Measurements from ENCODE around the gene CDC20B. TPM values are rescaled to one million over a fixed set of nuclear protein-coding genes. Genes with fewer than 3 reads are reported as not detected.
A peak's percentile ranks its signal among the peaks of the same experiment; 100 is the strongest.

The CDC20B gene
- total RNA-seq, 1 experiment from 2014 or later = not detected

DNA sequence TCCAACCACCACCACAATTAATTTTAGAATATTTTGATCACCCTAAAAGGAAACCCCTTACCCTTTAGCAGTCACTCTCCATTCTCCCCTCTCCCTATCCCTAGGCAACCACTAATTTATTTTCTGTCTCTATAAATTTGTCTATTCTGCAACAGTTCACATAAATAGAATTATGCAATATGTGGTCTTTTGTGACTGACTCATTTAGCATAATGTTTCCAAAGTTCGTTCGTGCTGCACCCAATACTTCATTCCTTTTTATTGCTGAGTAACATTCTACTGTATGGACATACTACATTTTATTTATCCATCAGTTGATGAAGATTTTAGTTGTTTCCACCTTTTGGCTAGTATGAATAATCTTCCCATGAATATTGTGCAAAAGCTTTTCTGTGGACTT lies 18.2 kb upstream of the CDC20B start:
- peak; percentile 35 for DNase-seq
- Histone ChIP-seq H3K4me2 (ENCODE audit: low read depth, low read length, poor library complexity, severe bottlenecking) (no peak overlapping the region), H3K27me3 (ENCODE audit: low read length) (no peaks in the 10 kb centered on the region), H2AFZ (ENCODE audit: low read length) (no peak overlapping the region), H4K20me1 (ENCODE audit: insufficient read depth, low read depth, low read length) (no peaks in the 10 kb centered on the region), H3K4me3 (ENCODE audit: low read length) (no peak overlapping the region), H3K27ac (ENCODE audit: low read length) (no peak overlapping the region), H3K4me1 (ENCODE audit: low read length) (no peaks in the 10 kb centered on the region), H3K9ac (ENCODE audit: low read length) (no peak overlapping the region), H3K36me3 (ENCODE audit: insufficient read depth, low read length) (no peaks in the 10 kb centered on the region), H3K9me3 (ENCODE audit: low read length) (no peaks in the 10 kb centered on the region), H3K9me2 (replicated peaks; ENCODE audit: insufficient read depth, low read length) (no peaks in the 10 kb centered on the region), H3K79me2 (ENCODE audit: low read length) (no peaks in the 10 kb centered on the region)

DNA sequence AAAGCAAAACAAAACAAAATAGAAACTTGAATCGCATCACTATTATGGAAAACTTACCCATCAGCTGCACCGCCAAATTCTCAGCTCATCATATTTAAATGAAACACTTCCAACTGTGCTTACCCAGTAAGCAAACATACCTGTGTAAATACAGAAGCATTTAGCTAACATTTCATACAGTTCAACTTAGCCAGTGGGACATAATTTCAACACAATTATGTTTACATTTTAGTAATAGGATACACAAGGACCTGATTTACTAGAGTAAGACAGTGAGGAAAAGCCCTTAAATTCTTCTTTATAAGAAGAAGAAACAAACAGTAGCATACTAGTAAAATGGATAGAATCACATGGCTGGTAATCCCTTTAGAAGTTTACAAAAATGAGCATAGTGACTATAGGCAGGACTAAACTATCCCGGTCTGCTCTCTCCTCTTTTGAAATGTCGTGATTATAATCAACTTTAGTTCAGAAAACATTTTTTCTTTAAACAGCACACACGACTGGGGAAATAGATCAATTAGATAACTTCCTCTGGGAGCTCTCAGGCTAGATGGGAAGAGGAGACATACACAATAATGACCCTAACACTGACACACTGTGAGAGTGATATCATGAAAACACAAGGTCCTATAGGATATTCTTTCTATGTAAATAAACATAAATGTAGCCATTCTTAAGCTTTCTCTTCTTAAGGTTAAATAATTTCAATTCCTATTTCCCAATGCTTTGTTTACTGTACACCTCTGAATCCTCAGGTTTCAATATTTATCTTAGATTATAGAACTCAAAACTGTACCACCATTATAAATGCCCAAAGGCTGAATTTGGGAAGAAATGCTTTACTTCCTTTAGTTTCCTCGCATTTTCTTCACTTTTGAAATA lies 15.9 kb upstream of the CDC20B start:
- no peaks in the 10 kb centered on the region for H3K36me3 ChIP-seq (ENCODE audit: insufficient read depth, low read length)
- H3K4me1 ChIP-seq (ENCODE audit: low read length) = no peaks in the 10 kb centered on the region
- no peak overlapping the region for H3K27ac ChIP-seq (ENCODE audit: low read length)
- H3K9ac ChIP-seq (ENCODE audit: low read length) = no peak overlapping the region
- H3K27me3 ChIP-seq (ENCODE audit: low read length) = no peaks in the 10 kb centered on the region
- H3K79me2 ChIP-seq (ENCODE audit: low read length) = no peaks in the 10 kb centered on the region
- H3K4me3 ChIP-seq (ENCODE audit: low read length) = no peak overlapping the region
- no peaks in the 10 kb centered on the region for H3K9me3 ChIP-seq (ENCODE audit: low read length)
- H3K9me2 ChIP-seq (replicated peaks; ENCODE audit: insufficient read depth, low read length) = no peaks in the 10 kb centered on the region
- DNase-seq = no peak
- H2AFZ ChIP-seq (ENCODE audit: low read length) = no peak overlapping the region
- H3K4me2 ChIP-seq (ENCODE audit: low read depth, low read length, poor library complexity, severe bottlenecking) = no peak overlapping the region
- H4K20me1 ChIP-seq (ENCODE audit: insufficient read depth, low read depth, low read length) = no peaks in the 10 kb centered on the region

DNA sequence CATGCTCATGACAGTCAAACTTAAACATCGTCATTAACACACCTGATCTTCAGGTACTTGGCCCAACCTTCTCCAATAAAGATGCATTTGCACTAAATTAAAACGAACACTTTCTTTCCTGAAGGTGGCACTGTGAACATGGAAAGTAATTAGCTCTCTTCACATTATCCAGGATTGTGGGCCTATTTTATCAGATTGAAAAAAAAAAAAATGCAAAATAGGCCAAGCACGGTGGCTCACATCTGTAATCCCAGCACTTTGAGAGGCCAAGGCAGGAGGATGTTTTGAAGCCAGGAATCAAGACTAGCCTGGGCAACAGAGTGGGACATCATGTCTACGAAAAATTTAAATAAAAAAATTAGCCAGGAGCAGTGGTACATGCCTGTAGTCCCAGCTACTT lies 14.4 kb upstream of the CDC20B start:
- no peak overlapping the region for H3K4me2 ChIP-seq (ENCODE audit: low read depth, low read length, poor library complexity, severe bottlenecking)
- no peak overlapping the region for H2AFZ ChIP-seq (ENCODE audit: low read length)
- no peaks in the 10 kb centered on the region for H3K27me3 ChIP-seq (ENCODE audit: low read length)

DNA sequence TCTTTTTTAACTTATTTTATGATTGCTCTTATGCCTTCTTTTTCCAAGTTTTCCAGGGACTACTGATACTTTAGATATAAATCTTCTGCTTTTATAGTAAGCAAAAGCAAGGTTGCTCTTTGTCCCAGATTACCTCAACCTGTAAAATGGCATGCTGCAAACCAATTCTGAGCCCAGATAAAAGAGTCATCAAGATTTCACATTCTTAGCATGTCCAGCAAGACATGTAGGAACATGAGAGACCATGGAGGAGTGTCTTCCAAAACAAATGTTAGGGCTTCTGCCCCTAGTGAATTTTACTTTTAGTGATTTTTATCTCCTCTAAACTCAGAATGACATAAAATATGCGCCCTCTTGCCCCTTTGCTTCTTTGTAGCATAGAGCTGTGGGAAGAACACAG lies 7.0 kb upstream of the CDC20B start:
- no peaks in the 10 kb centered on the region for H3K79me2 ChIP-seq (ENCODE audit: low read length)
- no peaks in the 10 kb centered on the region for H3K27me3 ChIP-seq (ENCODE audit: low read length)
- DNase-seq = no peak

More for the DNA sequence above, 14.4 kb upstream of the CDC20B start:
- Histone ChIP-seq H4K20me1 (ENCODE audit: insufficient read depth, low read depth, low read length) (no peaks in the 10 kb centered on the region), H3K4me1 (ENCODE audit: low read length) (no peaks in the 10 kb centered on the region), H3K4me3 (ENCODE audit: low read length) (no peak overlapping the region), H3K27ac (ENCODE audit: low read length) (no peak overlapping the region), H3K79me2 (ENCODE audit: low read length) (no peaks in the 10 kb centered on the region), H3K9me2 (replicated peaks; ENCODE audit: insufficient read depth, low read length) (no peaks in the 10 kb centered on the region), H3K9me3 (ENCODE audit: low read length) (no peaks in the 10 kb centered on the region), H3K36me3 (ENCODE audit: insufficient read depth, low read length) (no peaks in the 10 kb centered on the region), H3K9ac (ENCODE audit: low read length) (no peak overlapping the region)
- DNase-seq = peak; percentile 60

DNA sequence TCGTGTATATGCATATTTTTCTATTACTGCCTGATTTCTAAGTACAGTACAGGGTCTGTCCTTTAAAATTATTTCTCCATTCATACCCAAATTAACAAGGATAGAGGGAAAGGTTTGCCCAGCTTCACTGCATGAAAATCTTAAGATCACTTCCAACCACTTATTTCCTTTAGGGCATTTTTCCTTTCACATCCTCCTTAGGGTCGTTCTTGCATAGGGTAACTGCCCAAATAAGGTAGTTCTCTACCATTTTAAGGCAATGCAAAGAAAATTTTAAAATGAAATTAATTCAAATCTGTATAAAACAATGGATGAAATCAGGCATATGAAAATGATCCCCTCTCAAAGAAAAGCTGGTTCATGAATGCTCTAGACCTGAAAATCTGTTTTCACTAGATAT lies 4.1 kb upstream of the CDC20B start:
- peaks cover 46% of the 10 kb centered on the region for H3K4me1 ChIP-seq (ENCODE audit: low read length)
- peak; percentile 62 for DNase-seq
- H3K9ac ChIP-seq (ENCODE audit: low read length) = peak overlapping the region; percentile 53; the same call in 1 of the 2 replicates
- H3K79me2 ChIP-seq (ENCODE audit: low read length) = no peaks in the 10 kb centered on the region
- H4K20me1 ChIP-seq (ENCODE audit: insufficient read depth, low read depth, low read length) = no peaks in the 10 kb centered on the region
- no peaks in the 10 kb centered on the region for H3K27me3 ChIP-seq (ENCODE audit: low read length)
- H3K4me2 ChIP-seq (ENCODE audit: low read depth, low read length, poor library complexity, severe bottlenecking) = peak overlapping the region; percentile 85
- no peak overlapping the region for H3K27ac ChIP-seq (ENCODE audit: low read length)
- H3K9me3 ChIP-seq (ENCODE audit: low read length) = no peaks in the 10 kb centered on the region
- H3K9me2 ChIP-seq (replicated peaks; ENCODE audit: insufficient read depth, low read length) = no peaks in the 10 kb centered on the region
- no peaks in the 10 kb centered on the region for H3K36me3 ChIP-seq (ENCODE audit: insufficient read depth, low read length)
- H3K4me3 ChIP-seq (ENCODE audit: low read length) = peak overlapping the region; percentile 66
- H2AFZ ChIP-seq (ENCODE audit: low read length) = peak overlapping the region; percentile 83

More for the DNA sequence above, 7.0 kb upstream of the CDC20B start:
- no peak overlapping the region for H2AFZ ChIP-seq (ENCODE audit: low read length)
- H3K4me1 ChIP-seq (ENCODE audit: low read length) = peaks cover 21% of the 10 kb centered on the region
- no peaks in the 10 kb centered on the region for H4K20me1 ChIP-seq (ENCODE audit: insufficient read depth, low read depth, low read length)
- H3K9me2 ChIP-seq (replicated peaks; ENCODE audit: insufficient read depth, low read length) = no peaks in the 10 kb centered on the region
- no peaks in the 10 kb centered on the region for H3K36me3 ChIP-seq (ENCODE audit: insufficient read depth, low read length)
- no peaks in the 10 kb centered on the region for H3K9me3 ChIP-seq (ENCODE audit: low read length)
- H3K9ac ChIP-seq (ENCODE audit: low read length) = no peak overlapping the region
- no peak overlapping the region for H3K4me3 ChIP-seq (ENCODE audit: low read length)
- H3K27ac ChIP-seq (ENCODE audit: low read length) = no peak overlapping the region
- H3K4me2 ChIP-seq (ENCODE audit: low read depth, low read length, poor library complexity, severe bottlenecking) = no peak overlapping the region

DNA sequence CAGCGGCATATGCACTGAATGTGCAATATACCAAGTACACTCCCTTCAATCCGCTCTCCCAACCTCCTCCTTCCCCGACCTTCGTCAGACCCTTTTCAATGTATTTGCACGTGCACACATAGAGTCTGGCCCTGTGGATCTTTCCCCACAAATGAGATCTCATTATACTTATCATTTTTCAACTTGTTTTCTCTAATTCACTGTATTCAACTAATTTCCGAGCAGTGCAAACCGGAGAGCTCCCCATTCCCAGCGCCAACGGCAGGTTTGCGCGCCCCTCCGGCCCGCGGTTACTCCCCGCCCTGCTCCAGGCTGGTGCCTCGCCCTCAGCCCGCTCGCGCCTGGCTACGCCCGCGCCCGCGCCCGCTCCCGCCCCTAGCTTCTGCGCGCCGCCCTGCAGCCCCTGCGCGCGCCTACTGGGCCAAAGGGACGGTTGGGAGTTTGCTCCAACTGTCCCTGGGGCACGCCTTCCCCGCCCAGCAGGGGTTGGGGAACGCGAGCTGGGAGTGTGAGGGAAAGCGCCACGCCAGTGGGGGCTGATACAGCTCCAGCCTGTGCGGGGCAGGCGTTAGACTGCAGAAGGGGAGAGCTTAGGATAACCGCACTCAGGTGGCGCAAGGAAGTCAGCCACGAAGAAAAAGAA lies 3.3 kb upstream of the CDC20B start:
- H3K79me2 ChIP-seq (ENCODE audit: low read length) = no peaks in the 10 kb centered on the region
- H3K4me3 ChIP-seq (ENCODE audit: low read length) = peak overlapping the region; percentile 66
- no peaks in the 10 kb centered on the region for H3K36me3 ChIP-seq (ENCODE audit: insufficient read depth, low read length)
- no peak overlapping the region for H3K27ac ChIP-seq (ENCODE audit: low read length)
- H3K9me2 ChIP-seq (replicated peaks; ENCODE audit: insufficient read depth, low read length) = no peaks in the 10 kb centered on the region
- peak; percentile 50 for DNase-seq
- H3K4me1 ChIP-seq (ENCODE audit: low read length) = peaks cover 46% of the 10 kb centered on the region
- H3K9me3 ChIP-seq (ENCODE audit: low read length) = no peaks in the 10 kb centered on the region
- no peaks in the 10 kb centered on the region for H3K27me3 ChIP-seq (ENCODE audit: low read length)
- H4K20me1 ChIP-seq (ENCODE audit: insufficient read depth, low read depth, low read length) = no peaks in the 10 kb centered on the region
- peak overlapping the region; percentile 83 for H2AFZ ChIP-seq (ENCODE audit: low read length)
- H3K4me2 ChIP-seq (ENCODE audit: low read depth, low read length, poor library complexity, severe bottlenecking) = peak overlapping the region; percentile 85
- peak overlapping the region; percentile 53 for H3K9ac ChIP-seq (ENCODE audit: low read length)

DNA sequence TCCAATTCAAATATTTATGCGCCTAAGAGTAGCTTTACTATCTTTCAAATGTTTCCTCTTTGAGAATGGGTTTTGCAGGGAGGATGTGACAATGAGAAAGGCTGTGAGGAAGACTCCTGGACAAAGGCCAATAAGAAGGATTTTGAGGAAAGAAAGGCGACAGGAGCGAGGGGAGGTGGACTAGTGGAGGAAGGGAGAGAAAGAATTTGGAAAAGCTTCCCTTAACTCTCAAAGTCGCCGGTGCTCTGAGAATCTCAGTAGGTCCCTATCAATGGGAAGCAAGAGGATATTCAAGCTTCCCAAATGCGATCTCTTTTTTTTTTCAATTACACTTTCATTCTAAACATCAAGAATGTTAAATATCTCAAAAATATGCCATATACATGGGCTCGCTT lies 2.8 kb upstream of the CDC20B start:
- H3K27me3 ChIP-seq (ENCODE audit: low read length) = no peaks in the 10 kb centered on the region
- no peaks in the 10 kb centered on the region for H3K9me2 ChIP-seq (replicated peaks; ENCODE audit: insufficient read depth, low read length)
- 0 out of 2 replicates have a peak overlapping the region, but pooled peaks have one; percentile 53 for H3K9ac ChIP-seq (ENCODE audit: low read length)
- no peaks in the 10 kb centered on the region for H3K9me3 ChIP-seq (ENCODE audit: low read length)
- peak overlapping the region; percentile 66; the same call in 1 of the 2 replicates for H3K4me3 ChIP-seq (ENCODE audit: low read length)
- H4K20me1 ChIP-seq (ENCODE audit: insufficient read depth, low read depth, low read length) = no peaks in the 10 kb centered on the region
- H3K79me2 ChIP-seq (ENCODE audit: low read length) = no peaks in the 10 kb centered on the region
- H3K36me3 ChIP-seq (ENCODE audit: insufficient read depth, low read length) = no peaks in the 10 kb centered on the region
- no peak for DNase-seq
- H2AFZ ChIP-seq (ENCODE audit: low read length) = no peak overlapping the region; the same call in 1 of the 2 replicates
- peak overlapping the region; percentile 85 for H3K4me2 ChIP-seq (ENCODE audit: low read depth, low read length, poor library complexity, severe bottlenecking)
- peaks cover 46% of the 10 kb centered on the region for H3K4me1 ChIP-seq (ENCODE audit: low read length)
- H3K27ac ChIP-seq (ENCODE audit: low read length) = no peak overlapping the region

DNA sequence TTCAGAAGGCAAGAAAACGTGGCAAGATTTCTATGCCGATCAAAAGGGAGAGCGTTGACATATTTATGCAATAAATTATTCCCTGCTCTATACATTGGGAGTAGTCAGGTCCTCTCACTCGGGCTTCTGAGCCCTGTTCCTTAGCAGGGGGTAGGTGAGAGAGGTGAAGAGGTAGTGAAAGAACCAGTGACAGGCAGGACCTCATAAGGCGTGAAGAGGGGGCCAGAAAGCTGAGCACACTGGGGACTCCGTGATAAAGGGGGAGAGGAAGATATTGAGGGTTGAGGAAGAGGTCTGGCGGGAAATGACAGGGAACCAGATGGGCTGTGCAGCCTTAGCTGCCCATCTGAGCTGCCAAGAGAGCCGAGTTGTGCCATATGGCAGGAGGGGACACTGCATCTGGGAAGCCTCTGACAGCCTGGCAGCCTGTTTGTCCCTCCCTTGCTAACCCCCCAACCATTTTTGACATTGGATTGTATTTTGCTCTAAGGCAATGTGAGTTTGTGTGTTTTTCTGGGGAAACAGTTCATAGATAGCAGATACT lies 782 bp upstream of the CDC20B start:
- H3K27ac ChIP-seq (ENCODE audit: low read length) = no peak overlapping the region
- H3K4me3 ChIP-seq (ENCODE audit: low read length) = peak overlapping the region; percentile 68
- peak overlapping the region; percentile 69 for H3K9ac ChIP-seq (ENCODE audit: low read length)
- H3K36me3 ChIP-seq (ENCODE audit: insufficient read depth, low read length) = no peaks in the 10 kb centered on the region
- H2AFZ ChIP-seq (ENCODE audit: low read length) = peak overlapping the region; percentile 99
- H3K4me1 ChIP-seq (ENCODE audit: low read length) = peaks cover 46% of the 10 kb centered on the region
- H3K79me2 ChIP-seq (ENCODE audit: low read length) = no peaks in the 10 kb centered on the region
- no peaks in the 10 kb centered on the region for H3K9me3 ChIP-seq (ENCODE audit: low read length)
- H3K27me3 ChIP-seq (ENCODE audit: low read length) = no peaks in the 10 kb centered on the region
- no peaks in the 10 kb centered on the region for H3K9me2 ChIP-seq (replicated peaks; ENCODE audit: insufficient read depth, low read length)
- H3K4me2 ChIP-seq (ENCODE audit: low read depth, low read length, poor library complexity, severe bottlenecking) = peak overlapping the region; percentile 95
- no peak for DNase-seq
- H4K20me1 ChIP-seq (ENCODE audit: insufficient read depth, low read depth, low read length) = no peaks in the 10 kb centered on the region

Data from Karpas-422 (cell line).